Neural cell (in vitro differentiated cells): ENCODE results near the gene GANAB.

Experiments used
- EP300 ChIP-seq: fragments of 450-650 bp; conservative IDR thresholded peaks from 2 replicates; pipeline ENCODE4 v1.6.1; 2014; ENCODE audit warnings: antibody characterized with exemption, mild to moderate bottlenecking, moderate library complexity; ENCODE audit not compliant: poor library complexity, severe bottlenecking
- EZH2 ChIP-seq: fragments of 200-600, 300-800 bp; shearing (Covaris generic), sonication (generic); IDR thresholded peaks from 2 replicates; pipeline ENCODE4 v1.6.1; 2014; ENCODE audit warnings: antibody characterized with exemption, low read length, borderline replicate concordance, mild to moderate bottlenecking; ENCODE audit not compliant: insufficient read depth, poor library complexity, severe bottlenecking
- MXI1 ChIP-seq: fragments of 450-650 bp; conservative IDR thresholded peaks from 2 replicates; pipeline ENCODE4 v1.6.1; 2014; ENCODE audit warnings: antibody characterized with exemption, mild to moderate bottlenecking; ENCODE audit not compliant: poor library complexity, severe bottlenecking
- POLR2AphosphoS5 ChIP-seq: IDR thresholded peaks from 2 replicates; pipeline ENCODE4 v1.6.1; 2012
- RAD21 ChIP-seq: fragments of 450-650 bp; conservative IDR thresholded peaks from 2 replicates; pipeline ENCODE4 v1.6.1; 2014; ENCODE audit warnings: antibody characterized with exemption, mild to moderate bottlenecking, moderate library complexity
- SMC3 ChIP-seq: fragments of 450-650 bp; conservative IDR thresholded peaks from 2 replicates; pipeline ENCODE4 v1.6.1; 2014; ENCODE audit warnings: antibody characterized with exemption, mild to moderate bottlenecking, moderate library complexity; ENCODE audit not compliant: poor library complexity
- TF ChIP-seq, protein P1 (sequence below): fragments of 450-650 bp; IDR thresholded peaks from 2 replicates; pipeline ENCODE4 v1.5.1; 2014; ENCODE audit warnings: antibody characterized with exemption, mild to moderate bottlenecking, moderate library complexity; ENCODE audit not compliant: poor library complexity, severe bottlenecking
- TF ChIP-seq, protein P2 (sequence below): IDR thresholded peaks from 2 replicates; pipeline ENCODE4 v1.6.1; 2012; ENCODE audit warnings: borderline replicate concordance

DNA sequence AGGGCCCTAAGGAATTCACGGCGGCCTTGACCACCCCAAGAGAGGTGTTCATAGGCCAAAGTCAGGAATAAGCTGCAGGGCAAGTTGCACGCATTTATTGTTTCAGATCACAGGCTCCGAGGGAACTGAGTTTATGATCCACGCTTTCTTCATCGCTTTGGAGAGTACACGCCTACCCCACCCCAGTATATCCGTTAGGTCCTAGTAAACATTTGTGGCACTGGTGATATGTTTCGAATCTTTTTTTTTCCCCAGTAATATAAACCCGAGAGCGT, 805 bp downstream of the GANAB start:
- TF ChIP-seq, protein P1, sequence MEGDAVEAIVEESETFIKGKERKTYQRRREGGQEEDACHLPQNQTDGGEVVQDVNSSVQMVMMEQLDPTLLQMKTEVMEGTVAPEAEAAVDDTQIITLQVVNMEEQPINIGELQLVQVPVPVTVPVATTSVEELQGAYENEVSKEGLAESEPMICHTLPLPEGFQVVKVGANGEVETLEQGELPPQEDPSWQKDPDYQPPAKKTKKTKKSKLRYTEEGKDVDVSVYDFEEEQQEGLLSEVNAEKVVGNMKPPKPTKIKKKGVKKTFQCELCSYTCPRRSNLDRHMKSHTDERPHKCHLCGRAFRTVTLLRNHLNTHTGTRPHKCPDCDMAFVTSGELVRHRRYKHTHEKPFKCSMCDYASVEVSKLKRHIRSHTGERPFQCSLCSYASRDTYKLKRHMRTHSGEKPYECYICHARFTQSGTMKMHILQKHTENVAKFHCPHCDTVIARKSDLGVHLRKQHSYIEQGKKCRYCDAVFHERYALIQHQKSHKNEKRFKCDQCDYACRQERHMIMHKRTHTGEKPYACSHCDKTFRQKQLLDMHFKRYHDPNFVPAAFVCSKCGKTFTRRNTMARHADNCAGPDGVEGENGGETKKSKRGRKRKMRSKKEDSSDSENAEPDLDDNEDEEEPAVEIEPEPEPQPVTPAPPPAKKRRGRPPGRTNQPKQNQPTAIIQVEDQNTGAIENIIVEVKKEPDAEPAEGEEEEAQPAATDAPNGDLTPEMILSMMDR, result no peak
- no peak for TF ChIP-seq RAD21
- no peak for TF ChIP-seq POLR2AphosphoS5
- TF ChIP-seq SMC3, result no peak
- no peak for TF ChIP-seq EP300
- TF ChIP-seq EZH2, result no peak
- TF ChIP-seq, protein P2, sequence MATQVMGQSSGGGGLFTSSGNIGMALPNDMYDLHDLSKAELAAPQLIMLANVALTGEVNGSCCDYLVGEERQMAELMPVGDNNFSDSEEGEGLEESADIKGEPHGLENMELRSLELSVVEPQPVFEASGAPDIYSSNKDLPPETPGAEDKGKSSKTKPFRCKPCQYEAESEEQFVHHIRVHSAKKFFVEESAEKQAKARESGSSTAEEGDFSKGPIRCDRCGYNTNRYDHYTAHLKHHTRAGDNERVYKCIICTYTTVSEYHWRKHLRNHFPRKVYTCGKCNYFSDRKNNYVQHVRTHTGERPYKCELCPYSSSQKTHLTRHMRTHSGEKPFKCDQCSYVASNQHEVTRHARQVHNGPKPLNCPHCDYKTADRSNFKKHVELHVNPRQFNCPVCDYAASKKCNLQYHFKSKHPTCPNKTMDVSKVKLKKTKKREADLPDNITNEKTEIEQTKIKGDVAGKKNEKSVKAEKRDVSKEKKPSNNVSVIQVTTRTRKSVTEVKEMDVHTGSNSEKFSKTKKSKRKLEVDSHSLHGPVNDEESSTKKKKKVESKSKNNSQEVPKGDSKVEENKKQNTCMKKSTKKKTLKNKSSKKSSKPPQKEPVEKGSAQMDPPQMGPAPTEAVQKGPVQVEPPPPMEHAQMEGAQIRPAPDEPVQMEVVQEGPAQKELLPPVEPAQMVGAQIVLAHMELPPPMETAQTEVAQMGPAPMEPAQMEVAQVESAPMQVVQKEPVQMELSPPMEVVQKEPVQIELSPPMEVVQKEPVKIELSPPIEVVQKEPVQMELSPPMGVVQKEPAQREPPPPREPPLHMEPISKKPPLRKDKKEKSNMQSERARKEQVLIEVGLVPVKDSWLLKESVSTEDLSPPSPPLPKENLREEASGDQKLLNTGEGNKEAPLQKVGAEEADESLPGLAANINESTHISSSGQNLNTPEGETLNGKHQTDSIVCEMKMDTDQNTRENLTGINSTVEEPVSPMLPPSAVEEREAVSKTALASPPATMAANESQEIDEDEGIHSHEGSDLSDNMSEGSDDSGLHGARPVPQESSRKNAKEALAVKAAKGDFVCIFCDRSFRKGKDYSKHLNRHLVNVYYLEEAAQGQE, result no peak
- TF ChIP-seq MXI1, result no peak
